Stimulated activated naive B cell treated with anti-CD40 and anti-IgM and Interleukin-4, amounts not matched to agents 10 μg/mL and 1 μg/mL and 100 μg/mL, for 72 hours (primary cell): ENCODE data around the gene ELAVL2.

Experiments
- ATAC-seq, 2 donors: fragments of 150-1000 bp; cut with Tn5 transposase; replicated peaks; 2 replicates each; pipeline ENCODE4 v1.10.0; 2021; ENCODE audit warnings: moderate library complexity in 1 of 2
- DNase-seq: peaks from one replicate; pipeline ENCODE4 v3.0.0; 2021
- H3K27ac Mint-ChIP-seq: one replicate; pipeline ENCODE4 v1.8.0; 2022; ENCODE audit warnings: mild to moderate bottlenecking, mixed read lengths
- H3K27me3 Mint-ChIP-seq, 2 donors: one replicate each; pipeline ENCODE4 v1.8.0; 2022; ENCODE audit warnings: mixed read lengths in 2 of 2
- H3K36me3 Mint-ChIP-seq, 2 donors: one replicate each; pipeline ENCODE4 v1.8.0; 2022; ENCODE audit warnings: mixed read lengths in 2 of 2, mild to moderate bottlenecking in 1 of 2
- H3K4me1 Mint-ChIP-seq, 2 donors: one replicate each; pipeline ENCODE4 v1.8.0; 2022; ENCODE audit warnings: mixed read lengths in 2 of 2, mild to moderate bottlenecking in 1 of 2
- H3K4me3 Mint-ChIP-seq, 2 donors: one replicate each; pipeline ENCODE4 v1.8.0; 2022; ENCODE audit warnings: mild to moderate bottlenecking in 2 of 2, mixed read lengths in 2 of 2, moderate library complexity in 1 of 2
- H3K9me3 Mint-ChIP-seq, 2 donors: one replicate each; pipeline ENCODE4 v1.8.0; 2022; ENCODE audit warnings: mixed read lengths in 2 of 2, mild to moderate bottlenecking in 1 of 2

The ELAVL2 gene

GRCh38 chr9:23662320-23662719 lies 163.7 kb downstream of the ELAVL2 start:
- no peaks in the 10 kb centered on the region for H3K4me1 Mint-ChIP-seq
- no peaks in the 10 kb centered on the region for H3K27me3 Mint-ChIP-seq
- H3K36me3 Mint-ChIP-seq, result no peaks in the 10 kb centered on the region
- H3K4me3 Mint-ChIP-seq, result no peak overlapping the region
- peaks cover 4 to 6% of the 10 kb centered on the region in 2 donors for H3K9me3 Mint-ChIP-seq
- ATAC-seq (no peak), DNase-seq (no peak)
- no peak overlapping the region for H3K27ac Mint-ChIP-seq

DNA sequence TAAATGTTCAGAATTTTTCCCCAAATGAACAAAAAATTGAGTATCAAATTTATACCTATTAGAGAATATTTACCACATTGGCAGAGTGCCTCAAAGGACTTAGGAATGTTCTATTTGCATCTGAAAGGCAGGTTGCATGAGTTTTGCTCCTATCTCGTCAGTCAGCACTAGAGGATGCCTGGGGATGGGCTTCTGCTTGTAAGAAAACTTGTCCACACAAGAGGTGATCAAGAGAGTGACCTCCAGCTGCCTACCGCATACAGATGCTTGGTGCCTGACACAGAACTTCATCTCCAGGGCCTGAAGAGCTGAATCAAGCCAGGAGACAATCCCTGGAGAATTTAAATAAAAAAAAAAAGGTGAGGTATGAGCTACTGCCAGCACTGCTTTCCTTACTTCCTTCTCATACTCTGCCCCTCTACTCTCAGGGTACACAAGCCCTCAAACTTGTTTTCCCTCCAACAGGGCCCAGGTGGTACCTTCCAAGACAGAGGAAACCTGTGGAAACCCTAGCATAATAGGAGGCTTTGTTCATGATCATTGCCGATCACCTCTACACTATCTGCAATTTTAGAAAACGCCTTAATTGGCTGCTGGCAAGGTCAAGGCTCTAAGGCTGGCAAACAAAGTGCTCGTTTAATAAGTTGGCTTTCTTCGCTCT lies 166.6 kb downstream of the ELAVL2 start:
- Mint-ChIP-seq H3K9me3 (peaks cover 4 to 5% of the 10 kb centered on the region in 2 donors), H3K4me3 (no peak overlapping the region), H3K4me1 (no peaks in the 10 kb centered on the region), H3K27me3 (no peaks in the 10 kb centered on the region), H3K36me3 (no peaks in the 10 kb centered on the region), H3K27ac (no peak overlapping the region)
- ATAC-seq (no peak), DNase-seq (no peak)

DNA sequence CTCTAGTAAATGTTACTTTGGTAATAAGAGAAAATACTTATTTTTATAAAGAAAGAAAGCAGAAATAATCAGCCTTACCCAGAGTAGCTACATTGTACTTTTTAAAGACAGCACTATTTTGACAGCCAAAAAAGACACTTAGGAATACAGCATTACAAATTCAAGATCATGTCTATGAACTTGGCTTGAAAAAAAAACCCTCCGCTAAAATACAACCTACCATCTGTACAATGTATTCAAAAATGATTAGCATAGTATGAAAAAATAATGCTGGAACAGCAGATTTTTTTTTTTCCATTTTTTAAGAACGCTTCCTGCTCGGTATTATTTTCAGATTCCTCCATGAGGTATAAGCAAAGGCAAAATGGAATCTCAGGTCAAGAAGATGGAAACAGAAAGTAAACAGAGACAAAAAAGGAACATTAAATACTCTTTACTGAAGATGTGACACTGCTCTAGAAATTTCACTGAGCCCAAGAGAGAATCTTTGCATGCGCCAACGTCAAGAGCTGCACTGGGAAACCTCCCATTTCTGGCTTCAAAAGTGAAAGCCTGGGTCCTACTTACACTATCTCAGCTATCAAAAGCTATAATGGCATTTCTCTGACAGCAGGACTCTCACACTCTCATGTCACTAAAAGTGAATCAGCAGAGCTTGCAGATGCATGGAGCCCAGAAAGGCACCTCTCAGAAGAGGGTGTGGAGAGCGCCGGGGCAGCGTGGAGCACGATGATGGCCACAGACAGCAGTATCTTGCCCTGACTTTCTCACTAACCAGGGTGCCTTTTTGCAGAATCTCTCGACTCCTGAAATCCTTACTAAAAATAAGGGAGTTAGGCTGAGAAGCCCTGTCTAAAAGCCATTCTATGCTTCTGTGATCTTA lies 167.4 kb downstream of the ELAVL2 start:
- DNase-seq (no peak), ATAC-seq (no peak)
- no peak overlapping the region for H3K4me3 Mint-ChIP-seq
- no peak overlapping the region for H3K27ac Mint-ChIP-seq
- H3K36me3 Mint-ChIP-seq, result no peaks in the 10 kb centered on the region
- no peaks in the 10 kb centered on the region for H3K4me1 Mint-ChIP-seq
- peaks cover 4 to 5% of the 10 kb centered on the region in 2 donors for H3K9me3 Mint-ChIP-seq
- no peaks in the 10 kb centered on the region for H3K27me3 Mint-ChIP-seq

DNA sequence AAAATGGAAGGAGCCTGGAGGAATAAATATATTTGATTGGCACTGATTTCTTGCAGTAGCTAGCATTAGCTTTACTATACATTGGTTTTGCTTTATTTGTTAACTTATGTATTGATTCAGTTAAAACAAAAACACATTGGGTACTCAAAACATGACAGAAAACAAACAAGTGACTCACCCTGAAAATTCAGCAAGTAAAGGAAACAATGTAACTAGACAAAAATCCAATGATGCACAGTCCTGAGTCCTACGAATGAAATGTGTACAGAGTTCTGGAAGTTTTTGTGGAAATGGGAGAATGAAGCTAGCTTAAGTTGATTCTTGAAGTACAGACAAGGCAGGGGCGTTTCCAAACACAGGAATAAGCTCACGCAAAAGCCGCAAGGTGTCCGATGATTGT lies 175.0 kb downstream of the ELAVL2 start:
- Mint-ChIP-seq H3K36me3 (no peaks in the 10 kb centered on the region), H3K9me3 (peaks cover 0 to 5% of the 10 kb centered on the region in 2 donors), H3K27ac (no peak overlapping the region), H3K4me3 (no peak overlapping the region), H3K27me3 (no peaks in the 10 kb centered on the region), H3K4me1 (no peaks in the 10 kb centered on the region)
- no peak for DNase-seq
- no peak for ATAC-seq

DNA sequence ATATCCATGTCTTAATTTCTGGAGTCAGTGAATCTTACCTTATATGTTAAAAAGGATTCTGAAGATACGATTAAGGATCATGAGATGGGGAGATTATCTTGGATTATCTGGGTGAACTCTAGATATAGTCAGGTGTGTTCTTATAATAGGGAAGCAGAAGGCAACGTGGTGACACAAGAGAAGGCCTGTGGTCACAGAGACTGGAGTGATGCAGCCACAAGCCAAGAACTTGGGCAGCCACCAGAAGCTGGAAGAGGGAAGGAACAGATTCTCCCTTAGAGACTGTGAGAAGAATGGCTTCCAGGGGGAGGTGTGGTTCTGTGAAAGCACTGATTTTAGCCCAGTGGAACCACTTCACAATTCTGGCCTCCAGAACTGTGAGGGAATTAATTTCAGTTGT lies 177.4 kb downstream of the ELAVL2 start:
- Mint-ChIP-seq H3K36me3 (no peaks in the 10 kb centered on the region), H3K27me3 (no peaks in the 10 kb centered on the region), H3K27ac (no peak overlapping the region), H3K4me1 (no peaks in the 10 kb centered on the region), H3K4me3 (no peak overlapping the region), H3K9me3 (peaks cover 0 to 5% of the 10 kb centered on the region in 2 donors)
- no peak for DNase-seq
- no peak for ATAC-seq

DNA sequence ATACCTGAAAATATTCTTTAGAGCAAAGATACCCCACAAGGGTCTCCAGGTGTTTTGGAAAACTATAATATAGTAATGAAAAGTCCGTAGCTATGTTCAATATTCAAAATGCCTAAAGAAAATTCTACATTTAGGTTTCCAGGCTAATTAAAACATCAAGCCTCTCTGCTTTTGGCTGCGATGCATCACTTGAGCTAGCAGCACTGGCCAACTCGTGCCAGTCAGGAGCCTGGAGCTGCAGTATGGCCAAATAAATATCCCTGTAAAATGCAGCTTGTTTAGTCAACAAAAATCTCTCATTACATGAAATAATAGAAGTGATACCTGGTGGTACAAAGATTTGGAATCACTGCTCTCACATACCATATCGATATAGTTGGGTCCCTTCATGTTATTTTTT lies 181.1 kb downstream of the ELAVL2 start:
- Mint-ChIP-seq H3K36me3 (no peaks in the 10 kb centered on the region), H3K27me3 (no peaks in the 10 kb centered on the region), H3K9me3 (peaks cover 0 to 3% of the 10 kb centered on the region in 2 donors), H3K27ac (no peak overlapping the region), H3K4me3 (no peak overlapping the region), H3K4me1 (no peaks in the 10 kb centered on the region)
- DNase-seq (no peak), ATAC-seq (no peak)

DNA sequence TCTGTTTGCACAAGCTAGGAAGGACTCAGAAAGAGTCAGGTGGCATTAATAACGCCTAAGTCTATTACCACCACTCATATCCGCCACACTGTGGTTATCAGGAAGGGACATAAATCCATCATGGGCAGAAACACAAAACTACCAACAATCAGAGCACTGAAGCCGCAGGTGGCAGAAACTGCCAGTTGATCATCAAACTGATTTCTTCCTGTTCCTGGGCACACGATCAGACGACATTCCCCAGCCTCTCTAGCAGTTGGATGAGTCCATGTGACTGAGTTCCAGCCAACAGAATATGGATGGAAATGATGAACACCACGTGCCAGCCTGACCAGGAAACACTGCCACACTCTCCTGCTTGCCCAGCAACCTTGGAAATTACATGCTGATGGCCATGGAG lies 181.7 kb downstream of the ELAVL2 start:
- Mint-ChIP-seq H3K9me3 (peaks cover 0 to 3% of the 10 kb centered on the region in 2 donors), H3K4me3 (no peak overlapping the region), H3K36me3 (no peaks in the 10 kb centered on the region), H3K4me1 (no peaks in the 10 kb centered on the region), H3K27ac (no peak overlapping the region), H3K27me3 (no peaks in the 10 kb centered on the region)
- no peak for DNase-seq
- no peak for ATAC-seq

GRCh38 chr9:23643656-23644258 lies 182.3 kb downstream of the ELAVL2 start:
- Mint-ChIP-seq H3K27me3 (no peaks in the 10 kb centered on the region), H3K27ac (no peak overlapping the region), H3K9me3 (peaks cover 0 to 3% of the 10 kb centered on the region in 2 donors), H3K4me3 (no peak overlapping the region), H3K4me1 (no peaks in the 10 kb centered on the region), H3K36me3 (no peaks in the 10 kb centered on the region)
- no peak for ATAC-seq
- no peak for DNase-seq
